Glutamatergic neuron (in vitro differentiated cells): Measurements from ENCODE around the gene PKD2. TPM values are rescaled to one million over a fixed set of nuclear protein-coding genes. Genes with fewer than 3 reads are reported as not detected.
"Not testable (repeated sequence)": the region's sequence is repeated elsewhere in the genome, so short reads cannot be mapped to it uniquely, and the experiment has no call there.

ENCODE experiments used
- DNase-seq: peaks from one replicate; pipeline ENCODE4 v3.0.0; 2022
- H3K27ac Mint-ChIP-seq: one replicate; pipeline ENCODE4 v1.8.0; 2020; ENCODE audit warnings: mild to moderate bottlenecking, mixed read lengths, inconsistent platforms; ENCODE audit not compliant: unreplicated experiment
- H3K27me3 Mint-ChIP-seq: one replicate; pipeline ENCODE4 v1.8.0; 2020; ENCODE audit warnings: mild to moderate bottlenecking, moderate library complexity, mixed read lengths, inconsistent platforms; ENCODE audit not compliant: unreplicated experiment
- H3K36me3 Mint-ChIP-seq: one replicate; pipeline ENCODE4 v1.8.0; 2020; ENCODE audit warnings: mild to moderate bottlenecking, mixed read lengths, inconsistent platforms; ENCODE audit not compliant: unreplicated experiment
- H3K4me1 Mint-ChIP-seq: one replicate; pipeline ENCODE4 v1.8.0; 2020; ENCODE audit warnings: mild to moderate bottlenecking, low read depth, mixed read lengths, inconsistent platforms; ENCODE audit not compliant: unreplicated experiment
- H3K4me3 Mint-ChIP-seq: one replicate; pipeline ENCODE4 v1.8.0; 2020; ENCODE audit warnings: mild to moderate bottlenecking, mixed read lengths, inconsistent platforms; ENCODE audit not compliant: unreplicated experiment
- H3K9me3 Mint-ChIP-seq: one replicate; pipeline ENCODE4 v1.8.0; 2020; ENCODE audit warnings: mild to moderate bottlenecking, moderate library complexity, mixed read lengths, inconsistent platforms; ENCODE audit not compliant: unreplicated experiment
- total RNA-seq: library from RNA; stranded (reverse); fragmentation: NEBNext Ultra II Directional; extraction: Animal tissue kit (Norgen Biotek cat#: 25700); gene quantifications from one replicate; pipeline ENCODE4 v1.2.1, GENCODE V29; 2021; ENCODE audit not compliant: unreplicated experiment
- TF ChIP-seq, protein P1 (sequence below): fragments of 200-600 bp; sonication (generic); IDR thresholded peaks from one replicate; pipeline ENCODE4 v1.5.0; 2021; ENCODE audit not compliant: partially characterized antibody, unreplicated experiment

Gene PKD2
- total RNA-seq, 1 donor from 2014 or later, result 20.7 TPM

DNA sequence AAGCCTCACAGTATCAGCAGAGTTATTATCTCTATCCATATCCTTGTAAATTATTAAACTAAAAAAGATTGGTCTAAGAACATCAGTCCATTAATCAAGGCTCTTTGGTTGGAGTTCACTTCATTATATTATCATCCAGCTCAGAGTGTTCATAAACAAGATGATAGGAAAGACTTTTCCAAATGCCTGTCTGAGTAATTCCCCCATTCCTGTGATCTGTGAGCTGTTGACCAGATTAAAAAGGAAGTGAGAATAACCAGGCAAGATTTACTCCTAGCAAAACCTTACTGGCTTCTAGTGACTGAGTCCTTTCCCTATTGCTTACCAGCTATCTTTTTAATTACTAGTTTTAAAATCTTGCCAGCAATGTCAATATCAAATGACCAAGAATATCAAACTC lies 14.9 kb downstream of the PKD2 start:
- H3K36me3 Mint-ChIP-seq, result peaks cover 11% of the 10 kb centered on the region
- H3K4me3 Mint-ChIP-seq, result no peak overlapping the region
- no peak overlapping the region for H3K27ac Mint-ChIP-seq
- DNase-seq, result no peak
- no peaks in the 10 kb centered on the region for H3K4me1 Mint-ChIP-seq
- peaks cover 4% of the 10 kb centered on the region for H3K9me3 Mint-ChIP-seq
- no peaks in the 10 kb centered on the region for H3K27me3 Mint-ChIP-seq
- TF ChIP-seq, protein P1, sequence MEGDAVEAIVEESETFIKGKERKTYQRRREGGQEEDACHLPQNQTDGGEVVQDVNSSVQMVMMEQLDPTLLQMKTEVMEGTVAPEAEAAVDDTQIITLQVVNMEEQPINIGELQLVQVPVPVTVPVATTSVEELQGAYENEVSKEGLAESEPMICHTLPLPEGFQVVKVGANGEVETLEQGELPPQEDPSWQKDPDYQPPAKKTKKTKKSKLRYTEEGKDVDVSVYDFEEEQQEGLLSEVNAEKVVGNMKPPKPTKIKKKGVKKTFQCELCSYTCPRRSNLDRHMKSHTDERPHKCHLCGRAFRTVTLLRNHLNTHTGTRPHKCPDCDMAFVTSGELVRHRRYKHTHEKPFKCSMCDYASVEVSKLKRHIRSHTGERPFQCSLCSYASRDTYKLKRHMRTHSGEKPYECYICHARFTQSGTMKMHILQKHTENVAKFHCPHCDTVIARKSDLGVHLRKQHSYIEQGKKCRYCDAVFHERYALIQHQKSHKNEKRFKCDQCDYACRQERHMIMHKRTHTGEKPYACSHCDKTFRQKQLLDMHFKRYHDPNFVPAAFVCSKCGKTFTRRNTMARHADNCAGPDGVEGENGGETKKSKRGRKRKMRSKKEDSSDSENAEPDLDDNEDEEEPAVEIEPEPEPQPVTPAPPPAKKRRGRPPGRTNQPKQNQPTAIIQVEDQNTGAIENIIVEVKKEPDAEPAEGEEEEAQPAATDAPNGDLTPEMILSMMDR, result no peak

DNA sequence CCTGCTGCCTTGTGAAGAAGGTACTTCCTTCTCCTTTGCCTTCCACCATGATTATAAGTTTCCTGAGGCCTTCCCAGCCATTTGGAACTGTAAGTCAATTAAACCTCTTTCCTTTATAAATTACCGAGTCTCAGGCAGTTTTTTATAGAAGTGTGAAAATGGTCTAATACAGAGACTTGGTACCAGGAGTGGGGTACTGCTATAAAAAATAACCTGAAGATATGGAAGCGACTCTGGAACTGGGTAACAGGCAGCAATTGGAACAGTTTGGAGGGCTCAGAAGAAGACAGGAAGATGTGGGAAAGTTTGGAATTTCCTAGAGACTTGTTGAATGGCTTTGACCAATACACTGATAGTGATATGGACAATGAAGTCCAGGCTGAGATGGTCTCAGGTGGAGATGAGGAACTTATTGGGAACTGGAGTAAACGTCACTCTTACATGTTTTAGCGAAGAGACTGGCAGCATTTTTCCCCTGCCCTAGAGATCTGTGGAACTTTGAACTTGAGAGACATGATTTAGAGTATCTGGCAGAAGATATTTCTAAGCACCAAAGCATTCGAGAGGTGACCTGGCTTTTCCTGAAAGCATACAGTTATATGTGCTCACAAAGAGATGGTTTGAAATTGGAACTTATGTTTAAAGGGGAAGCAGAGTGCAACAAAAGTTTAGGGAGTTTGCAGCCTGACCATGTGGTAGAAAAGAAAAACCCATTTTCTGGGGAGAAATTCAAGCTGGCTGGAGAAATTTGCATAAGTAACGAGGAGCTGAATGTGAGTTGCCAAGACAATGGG lies 18.6 kb downstream of the PKD2 start:
- H3K4me1 Mint-ChIP-seq, H3K27ac Mint-ChIP-seq, H3K4me3 Mint-ChIP-seq, H3K27me3 Mint-ChIP-seq, H3K9me3 Mint-ChIP-seq, DNase-seq: not testable (repeated sequence)
- H3K36me3 Mint-ChIP-seq, result peaks cover 15% of the 10 kb centered on the region

DNA sequence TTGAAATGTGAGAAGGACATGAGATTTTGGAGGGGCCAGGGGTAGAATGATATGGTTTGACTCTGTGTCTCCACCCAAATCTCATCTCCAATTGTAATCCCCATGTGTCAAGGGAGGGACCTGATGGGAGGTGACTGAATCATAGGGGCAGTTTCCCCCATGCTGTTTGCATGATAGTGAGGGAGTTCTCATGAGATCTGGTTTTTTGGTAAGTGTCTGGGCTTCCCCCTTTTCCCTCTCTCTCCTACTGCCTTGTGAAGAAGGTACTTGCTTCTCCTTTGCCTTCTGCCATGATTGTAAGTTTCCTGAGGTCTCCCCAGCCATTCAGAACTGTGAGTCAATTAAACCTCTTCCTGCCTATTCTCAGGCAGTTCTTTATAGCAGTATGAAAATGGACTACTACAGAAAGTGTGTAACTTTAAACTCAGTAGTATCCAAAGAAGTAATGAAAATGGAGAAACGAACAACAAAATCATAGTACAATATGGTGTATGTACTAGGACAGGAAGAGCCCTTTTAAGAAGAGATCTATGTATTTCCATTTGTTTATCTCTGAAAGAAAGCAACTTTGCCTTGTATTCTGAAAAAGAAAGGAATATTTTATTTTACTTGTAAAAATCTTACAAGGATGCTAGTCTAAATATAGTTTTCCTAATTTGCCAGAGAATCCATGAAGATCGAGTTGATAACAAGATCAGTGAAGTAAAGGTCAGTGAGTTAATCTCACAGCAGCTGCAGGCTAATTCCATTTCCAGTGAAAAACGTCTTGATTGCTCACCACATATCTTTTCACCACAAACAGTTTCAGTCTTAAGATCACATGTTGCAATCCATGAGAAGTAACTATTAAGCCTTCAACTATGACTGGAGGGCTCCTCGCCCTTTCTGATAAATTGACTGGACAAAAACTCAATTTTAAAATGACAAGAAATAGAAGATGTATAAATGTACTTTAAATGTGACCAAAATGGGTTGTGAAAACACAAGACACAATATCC lies 20.5 kb downstream of the PKD2 start:
- DNase-seq, result no peak
- no peaks in the 10 kb centered on the region for H3K4me1 Mint-ChIP-seq
- no peak overlapping the region for H3K4me3 Mint-ChIP-seq
- H3K36me3 Mint-ChIP-seq, result peaks cover 15% of the 10 kb centered on the region
- H3K9me3 Mint-ChIP-seq, result peaks cover 4% of the 10 kb centered on the region
- H3K27ac Mint-ChIP-seq, result no peak overlapping the region
- TF ChIP-seq, protein P1, result no peak
- H3K27me3 Mint-ChIP-seq, result peaks cover 2% of the 10 kb centered on the region

DNA sequence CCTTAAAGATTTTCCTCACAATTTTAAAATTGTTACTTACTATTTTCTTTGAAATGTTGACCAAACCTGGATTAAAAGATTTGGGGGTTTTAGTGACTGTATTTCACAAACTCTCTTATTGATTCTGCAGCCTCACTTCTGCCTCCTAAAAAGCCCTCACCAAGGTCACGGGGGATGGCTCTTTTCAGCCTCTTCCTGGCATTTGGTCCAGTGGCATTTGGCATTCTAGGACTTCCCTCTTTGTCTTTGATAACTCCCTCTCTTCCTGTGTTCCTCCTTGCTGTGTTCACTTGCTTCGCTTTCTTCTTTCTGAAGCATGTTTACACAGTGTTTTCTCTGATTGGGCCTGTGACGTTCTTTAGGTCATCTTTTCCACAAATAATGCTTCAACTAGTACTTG lies 21.5 kb downstream of the PKD2 start:
- H3K36me3 Mint-ChIP-seq, result peaks cover 15% of the 10 kb centered on the region
- no peaks in the 10 kb centered on the region for H3K4me1 Mint-ChIP-seq
- H3K9me3 Mint-ChIP-seq, result peaks cover 4% of the 10 kb centered on the region
- H3K27me3 Mint-ChIP-seq, result peaks cover 2% of the 10 kb centered on the region
- no peak overlapping the region for H3K4me3 Mint-ChIP-seq
- TF ChIP-seq, protein P1, result no peak
- DNase-seq, result no peak
- no peak overlapping the region for H3K27ac Mint-ChIP-seq

DNA sequence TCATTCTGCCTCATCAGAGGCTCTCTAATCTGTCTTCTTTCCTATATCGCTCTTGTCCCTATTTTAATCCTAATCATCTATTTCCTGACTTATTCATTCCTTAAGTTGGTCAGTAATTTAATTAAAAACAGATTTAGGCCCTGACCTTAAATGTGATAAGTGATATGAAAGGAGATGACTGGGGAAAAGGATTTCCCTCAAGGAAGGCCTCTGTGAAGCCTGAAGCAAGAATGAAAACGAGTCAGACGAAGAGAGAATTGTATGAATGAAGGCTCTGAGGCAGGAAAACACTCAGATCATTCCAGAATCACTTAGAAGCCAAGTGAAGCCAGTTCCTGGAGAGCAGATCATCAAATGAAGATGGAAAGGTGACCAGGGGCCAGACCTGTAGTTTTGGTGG lies 22.1 kb downstream of the PKD2 start:
- H3K27ac Mint-ChIP-seq, result no peak overlapping the region
- H3K27me3 Mint-ChIP-seq, result peaks cover 2% of the 10 kb centered on the region
- peaks cover 4% of the 10 kb centered on the region for H3K9me3 Mint-ChIP-seq
- no peak for DNase-seq
- no peaks in the 10 kb centered on the region for H3K4me1 Mint-ChIP-seq
- TF ChIP-seq, protein P1, result no peak
- H3K36me3 Mint-ChIP-seq, result peaks cover 15% of the 10 kb centered on the region
- H3K4me3 Mint-ChIP-seq, result no peak overlapping the region
